NOMO-1 treated with DMSO at 0.1 percent for 48 hours (cell line): ENCODE data around the gene IL1B.

ENCODE experiments used
- DNase-seq: peaks from one replicate; lab custom pipeline; 2025; ENCODE audit not compliant: unreplicated experiment; lab: John Stamatoyannopoulos, UW

IL1B gene

GRCh38 chr2:112807233-112807807 lies 29.3 kb downstream of the IL1B start:
- DNase-seq = no peak

- no peak for DNase-seq
Observed at GRCh38 chr2:112805542-112805941, 31.0 kb downstream of the IL1B start.

GRCh38 chr2:112803691-112804521 lies 32.7 kb downstream of the IL1B start:
- DNase-seq = no peak

GRCh38 chr2:112800881-112801583 lies 35.5 kb downstream of the IL1B start:
- no peak for DNase-seq

- DNase-seq = peak; percentile 70
Observed at GRCh38 chr2:112798979-112799975, 37.3 kb downstream of the IL1B start.

- no peak for DNase-seq
Observed at GRCh38 chr2:112796486-112796885, 40.1 kb downstream of the IL1B start.

- DNase-seq = peak; percentile 25
Observed at GRCh38 chr2:112795774-112796173, 40.8 kb downstream of the IL1B start.

- no peak for DNase-seq
Observed at GRCh38 chr2:112794841-112795240, 41.7 kb downstream of the IL1B start.

GRCh38 chr2:112794131-112794733 lies 42.3 kb downstream of the IL1B start:
- DNase-seq = peak; percentile 96

- DNase-seq = peak; percentile 93
Observed at GRCh38 chr2:112793449-112793978, 43.1 kb downstream of the IL1B start.

- no peak for DNase-seq
Observed at GRCh38 chr2:112792419-112792818, 44.2 kb downstream of the IL1B start.

- no peak for DNase-seq
Observed at GRCh38 chr2:112791693-112792230, 44.8 kb downstream of the IL1B start.

GRCh38 chr2:112791019-112791418 lies 45.6 kb downstream of the IL1B start:
- no peak for DNase-seq

GRCh38 chr2:112790305-112790704 lies 46.3 kb downstream of the IL1B start:
- no peak for DNase-seq

GRCh38 chr2:112789186-112789585 lies 47.4 kb downstream of the IL1B start:
- DNase-seq = no peak

GRCh38 chr2:112788653-112789052 lies 47.9 kb downstream of the IL1B start:
- no peak for DNase-seq

- peak; percentile 91 for DNase-seq
Observed at GRCh38 chr2:112787729-112788393, 48.7 kb downstream of the IL1B start.

- peak; percentile 5 for DNase-seq
Observed at GRCh38 chr2:112787294-112787693, 49.3 kb downstream of the IL1B start.
